ENCODE results near the gene RBMS1. TPM values are rescaled to one million over a fixed set of nuclear protein-coding genes. Genes with fewer than 3 reads are reported as not detected.

The RBMS1 gene
- total RNA-seq, 3 donors from 2014 or later: 9.7 to 58.3 (median 21.6) TPM

DNA sequence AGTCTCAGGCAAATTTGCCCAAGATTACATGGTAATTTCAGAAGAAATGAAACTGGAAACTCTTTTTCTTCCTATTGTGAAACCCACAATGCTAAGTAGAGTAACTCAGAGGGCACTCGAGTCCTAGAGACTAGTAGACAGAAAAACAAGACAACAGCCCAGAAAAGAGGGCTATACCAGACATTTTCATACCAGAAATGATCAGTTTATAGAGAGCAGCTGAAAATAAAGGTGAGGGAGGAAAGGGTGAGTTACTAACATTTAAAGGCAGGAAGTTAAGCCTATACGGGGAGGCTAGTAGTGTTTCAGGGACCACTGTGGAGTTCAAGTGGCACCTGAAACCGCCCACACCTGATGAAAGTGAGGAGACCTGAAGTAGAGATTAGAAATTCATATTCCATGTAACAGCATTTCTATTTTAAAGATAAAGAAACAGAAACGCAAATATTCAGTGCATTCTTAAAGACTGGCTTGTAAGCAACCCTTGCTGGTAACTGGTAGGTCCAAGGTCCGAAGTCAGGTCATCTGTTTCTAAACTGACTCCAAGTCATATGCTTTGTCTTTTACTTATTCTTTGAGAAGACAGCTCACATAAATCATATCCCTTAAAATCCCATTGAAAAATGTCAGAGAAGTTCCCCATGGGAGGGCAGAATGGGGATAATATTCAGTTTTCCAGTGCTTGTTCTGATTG lies 148.4 kb downstream of the RBMS1 start:
- DNase-seq (no peak), ATAC-seq (no peak)
- no peaks in the 10 kb centered on the region for H3K36me3 ChIP-seq (ENCODE audit: low read depth)
- no peak overlapping the region for H3K4me3 ChIP-seq
- no peaks in the 10 kb centered on the region for H3K4me1 ChIP-seq (ENCODE audit: low read depth)
- no peak for TF ChIP-seq CTCF (IDR thresholded peaks at IDR 0.05)
- intact Hi-C loops (cut with DNase I, micrococcal nuclease): no loop called here
- H3K9me3 ChIP-seq: no peaks in the 10 kb centered on the region

DNA sequence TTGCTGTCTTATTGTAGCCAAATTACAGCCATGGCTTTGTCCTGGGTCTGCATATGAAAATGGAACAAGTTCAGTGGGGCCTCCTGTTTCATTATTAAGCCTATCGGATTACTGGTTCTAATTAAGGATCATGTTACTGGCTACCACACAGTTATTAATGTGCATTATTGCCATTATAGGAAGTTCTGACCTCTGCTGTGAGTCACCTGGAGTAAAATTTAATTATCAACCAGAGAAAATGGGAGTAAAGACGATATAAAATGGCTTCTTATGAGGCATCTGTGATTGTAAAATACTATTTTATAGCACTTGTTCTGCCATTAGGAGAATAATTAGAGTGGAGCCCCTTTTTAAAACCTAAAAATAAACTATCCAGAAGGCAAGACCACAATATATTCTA lies 150.2 kb downstream of the RBMS1 start:
- H3K9me3 ChIP-seq: no peaks in the 10 kb centered on the region
- no peaks in the 10 kb centered on the region for H3K4me1 ChIP-seq (ENCODE audit: low read depth)
- intact Hi-C loops (cut with DNase I, micrococcal nuclease): no loop called here
- ATAC-seq: no peak
- TF ChIP-seq CTCF (IDR thresholded peaks at IDR 0.05): no peak
- H3K36me3 ChIP-seq (ENCODE audit: low read depth): no peaks in the 10 kb centered on the region
- no peak overlapping the region for H3K4me3 ChIP-seq
- no peak for DNase-seq

DNA sequence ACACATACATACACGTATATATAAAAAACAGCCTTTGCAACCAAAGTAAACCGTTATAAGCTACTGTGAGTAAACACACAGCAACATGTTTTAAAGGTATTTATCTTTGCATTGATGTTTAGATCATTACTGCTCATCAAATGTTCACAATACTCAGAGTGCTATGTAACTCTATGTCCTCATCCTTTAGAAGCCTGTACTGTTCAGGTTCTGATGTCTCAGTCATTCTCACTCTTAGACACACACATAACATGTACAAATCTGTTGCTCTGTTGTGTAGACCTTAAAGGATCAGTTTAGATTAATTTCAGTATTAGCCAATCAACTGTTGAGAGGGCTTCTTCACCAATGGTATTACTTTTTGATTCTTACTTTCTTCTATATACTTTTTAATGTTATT lies 153.9 kb downstream of the RBMS1 start:
- no peak for TF ChIP-seq CTCF (IDR thresholded peaks at IDR 0.05)
- H3K4me3 ChIP-seq: no peak overlapping the region
- intact Hi-C loops (cut with DNase I, micrococcal nuclease): no loop called here
- no peaks in the 10 kb centered on the region for H3K4me1 ChIP-seq (ENCODE audit: low read depth)
- DNase-seq: no peak
- no peak for ATAC-seq
- no peaks in the 10 kb centered on the region for H3K9me3 ChIP-seq
- H3K36me3 ChIP-seq (ENCODE audit: low read depth): no peaks in the 10 kb centered on the region

- no peaks in the 10 kb centered on the region for H3K36me3 ChIP-seq (ENCODE audit: low read depth)
- TF ChIP-seq CTCF (IDR thresholded peaks at IDR 0.05): no peak
- no peaks in the 10 kb centered on the region for H3K4me1 ChIP-seq (ENCODE audit: low read depth)
- no peak overlapping the region for H3K4me3 ChIP-seq
- ATAC-seq: no peak
- H3K9me3 ChIP-seq: no peaks in the 10 kb centered on the region
- intact Hi-C loops (cut with DNase I, micrococcal nuclease): no loop called here
- DNase-seq: peak in 1 of 3 donors; percentile 24
These were observed 154.5 kb downstream of the RBMS1 start for GRCh38 chr2:160338901-160339685.

- H3K36me3 ChIP-seq (ENCODE audit: low read depth): no peaks in the 10 kb centered on the region
- H3K4me1 ChIP-seq (ENCODE audit: low read depth): no peaks in the 10 kb centered on the region
- no peak overlapping the region for H3K4me3 ChIP-seq
- H3K9me3 ChIP-seq: no peaks in the 10 kb centered on the region
- intact Hi-C loops (cut with DNase I, micrococcal nuclease): no loop called here
- TF ChIP-seq CTCF (IDR thresholded peaks at IDR 0.05): no peak
- DNase-seq: no peak
- no peak for ATAC-seq
These were observed 155.9 kb downstream of the RBMS1 start for GRCh38 chr2:160337728-160338127.

All from mucosa of descending colon (tissue), 3 donors.